NCI-H460 (cell line): ENCODE results near the gene OTOP2. TPM values are rescaled to one million over a fixed set of nuclear protein-coding genes. Genes with fewer than 3 reads are reported as not detected.
"Not testable (repeated sequence)": the region's sequence is repeated elsewhere in the genome, so short reads cannot be mapped to it uniquely, and the experiment has no call there.

ENCODE experiments used
- DNase-seq: peaks from one replicate; pipeline ENCODE4 v3.0.0-alpha.2; 2016; ENCODE audit warnings: low read depth; ENCODE audit errors: extremely low read depth
- total RNA-seq: library from RNA; depleted of rRNA; stranded (reverse); fragments of >200 nt; shearing (Covaris generic); gene quantifications from 2 replicates; pipeline ENCODE4 v1.2.3, GENCODE V29; 2014; rRNA removed

The OTOP2 gene
- total RNA-seq, 1 experiment from 2014 or later: not detected

DNA sequence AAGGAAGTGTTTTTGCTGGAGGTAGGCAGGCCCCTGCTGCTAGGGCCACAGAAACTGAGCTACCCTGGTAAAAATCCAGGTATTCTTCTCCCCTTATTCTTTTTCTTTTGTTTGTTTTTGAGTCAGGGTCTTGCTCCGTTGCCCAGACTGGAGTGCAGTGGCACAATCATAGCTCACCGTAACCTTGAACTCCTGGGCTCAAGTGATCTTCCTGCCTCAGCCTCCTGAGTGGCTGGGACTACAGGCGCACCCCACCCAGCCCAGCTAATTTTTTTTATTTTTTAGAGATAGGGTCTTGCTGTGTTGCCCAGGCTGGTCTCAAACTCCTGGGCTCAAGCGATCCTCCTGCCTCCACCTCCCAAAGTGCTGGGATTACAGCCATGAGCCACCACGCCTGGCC lies 45.4 kb downstream of the OTOP2 start:
- not testable (repeated sequence) for DNase-seq

DNA sequence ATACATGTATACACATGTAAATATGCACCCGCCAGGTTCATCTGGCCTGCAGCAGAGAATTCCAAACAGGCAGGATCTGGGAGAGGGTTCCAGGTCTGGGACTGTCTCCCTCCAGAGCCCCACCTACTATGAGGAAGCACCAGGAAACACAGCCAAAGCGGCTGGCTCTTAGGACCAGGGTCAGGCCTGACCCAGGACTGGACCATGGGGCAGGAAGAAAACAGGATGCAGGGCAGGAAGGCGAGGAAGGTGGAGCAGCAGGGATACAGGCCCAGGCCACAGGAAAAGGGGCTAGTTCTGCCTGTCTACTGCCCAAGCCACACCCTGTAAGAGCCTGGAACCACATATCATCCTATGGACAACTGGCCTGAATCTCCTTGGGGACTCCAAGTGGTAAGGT lies 46.3 kb downstream of the OTOP2 start:
- no peak for DNase-seq

- no peak for DNase-seq
Measured at GRCh38 chr17:74971069-74971841, 47.2 kb downstream of the OTOP2 start.

DNA sequence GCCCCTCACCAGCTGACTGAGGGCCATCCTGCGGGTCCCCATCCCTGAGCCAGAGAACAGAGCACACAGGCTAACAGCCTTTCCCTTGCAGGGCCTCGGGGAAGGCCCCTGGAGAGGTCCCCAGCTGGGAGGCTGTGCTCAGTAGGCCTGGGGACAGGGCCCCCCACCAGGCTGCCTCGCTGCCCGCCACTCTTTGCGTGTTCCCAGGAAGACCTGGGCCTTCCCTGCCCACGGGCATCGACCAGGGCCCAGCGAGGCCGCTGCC lies 47.7 kb downstream of the OTOP2 start:
- DNase-seq: no peak

DNA sequence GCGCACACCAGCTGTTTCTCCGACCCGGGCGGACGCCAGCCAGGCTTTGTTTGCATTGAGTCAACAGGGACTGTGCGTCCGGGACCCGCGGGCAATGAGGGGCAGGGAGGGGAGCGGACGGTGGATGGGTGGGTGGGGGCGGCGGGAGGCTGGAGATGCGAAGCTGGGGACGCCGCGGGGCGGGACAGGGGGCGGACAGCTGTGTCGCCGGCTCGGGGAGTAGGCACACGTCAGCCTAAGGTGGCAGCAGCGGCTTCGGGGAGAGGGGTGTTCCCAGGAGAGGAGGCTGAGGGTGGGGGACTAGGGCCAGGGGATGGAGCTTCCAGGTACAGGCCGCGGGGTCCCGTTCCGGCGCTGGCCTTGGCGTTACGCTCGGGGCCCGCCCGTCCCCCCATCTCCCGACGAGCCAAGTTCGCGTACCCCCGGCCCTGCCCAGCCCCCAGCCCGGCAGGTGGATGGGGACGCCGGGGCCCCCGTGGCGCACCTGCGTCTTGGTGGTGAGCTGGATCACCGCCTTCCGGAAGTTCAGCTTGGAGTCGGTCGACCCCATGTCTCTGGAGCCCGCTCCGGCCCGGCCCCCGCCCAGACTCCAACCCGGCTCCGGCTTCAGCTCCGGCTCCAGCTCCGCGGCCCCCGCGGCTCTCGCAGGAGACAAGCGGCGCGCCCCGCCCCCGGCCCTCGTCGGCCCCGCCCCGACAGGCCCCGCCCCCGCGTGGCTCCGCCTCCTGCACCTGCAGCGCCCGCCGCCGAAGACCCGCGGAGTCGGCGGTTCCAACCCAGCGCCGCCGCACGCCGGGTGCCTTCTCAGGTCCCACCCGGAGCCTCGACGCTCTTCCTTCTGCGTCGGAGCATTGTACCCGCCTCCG lies 48.3 kb downstream of the OTOP2 start, which contains the start of gene HID1:
HID1 (minus strand) TSS at position 653 of the 866 bp plus-strand sequence; CDS start at position 550, 103 bp downstream.
- no peak for DNase-seq

- DNase-seq: no peak
Measured at GRCh38 chr17:74972973-74973328, 48.9 kb downstream of the OTOP2 start.

- no peak for DNase-seq
Measured at GRCh38 chr17:74975943-74976342, 51.9 kb downstream of the OTOP2 start.

- no peak for DNase-seq
Measured at GRCh38 chr17:74977802-74978201, 53.7 kb downstream of the OTOP2 start.

GRCh38 chr17:74978240-74978639 lies 54.2 kb downstream of the OTOP2 start:
- no peak for DNase-seq

DNA sequence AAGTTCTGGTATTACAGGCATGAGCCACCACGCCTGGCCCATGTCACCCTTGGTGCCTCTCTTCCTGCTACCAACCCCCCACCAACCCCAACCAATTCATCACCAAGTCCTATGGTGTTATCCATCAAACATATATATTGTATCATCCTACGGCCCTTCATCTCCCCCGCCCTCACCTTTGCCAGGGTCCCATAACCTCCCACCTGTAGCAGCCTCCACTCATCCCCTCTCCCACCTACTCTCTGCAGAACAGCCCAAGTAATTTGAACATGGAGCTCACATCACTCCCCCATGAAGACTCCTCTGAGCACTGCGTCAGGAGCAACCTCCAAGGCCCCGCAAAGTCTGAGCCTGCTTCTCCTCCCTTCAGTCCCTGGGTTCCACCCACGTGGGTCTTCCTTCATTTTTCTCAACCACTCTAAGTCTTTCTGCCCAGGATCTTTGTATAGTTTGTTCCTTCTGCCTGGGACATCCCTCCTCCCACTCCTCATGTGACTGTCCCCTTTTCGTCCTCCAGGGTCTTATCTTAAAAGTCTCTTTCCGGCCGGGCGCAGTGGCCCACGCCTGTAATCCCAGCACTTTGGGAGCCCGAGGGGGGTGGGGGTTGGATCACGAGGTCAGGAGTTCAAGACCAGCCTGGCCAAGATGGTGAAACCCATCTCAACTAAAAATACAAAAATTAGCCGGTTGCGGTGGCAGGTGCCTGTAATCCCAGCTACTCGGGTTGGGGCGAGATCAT lies 55.5 kb downstream of the OTOP2 start:
- no peak for DNase-seq

DNA sequence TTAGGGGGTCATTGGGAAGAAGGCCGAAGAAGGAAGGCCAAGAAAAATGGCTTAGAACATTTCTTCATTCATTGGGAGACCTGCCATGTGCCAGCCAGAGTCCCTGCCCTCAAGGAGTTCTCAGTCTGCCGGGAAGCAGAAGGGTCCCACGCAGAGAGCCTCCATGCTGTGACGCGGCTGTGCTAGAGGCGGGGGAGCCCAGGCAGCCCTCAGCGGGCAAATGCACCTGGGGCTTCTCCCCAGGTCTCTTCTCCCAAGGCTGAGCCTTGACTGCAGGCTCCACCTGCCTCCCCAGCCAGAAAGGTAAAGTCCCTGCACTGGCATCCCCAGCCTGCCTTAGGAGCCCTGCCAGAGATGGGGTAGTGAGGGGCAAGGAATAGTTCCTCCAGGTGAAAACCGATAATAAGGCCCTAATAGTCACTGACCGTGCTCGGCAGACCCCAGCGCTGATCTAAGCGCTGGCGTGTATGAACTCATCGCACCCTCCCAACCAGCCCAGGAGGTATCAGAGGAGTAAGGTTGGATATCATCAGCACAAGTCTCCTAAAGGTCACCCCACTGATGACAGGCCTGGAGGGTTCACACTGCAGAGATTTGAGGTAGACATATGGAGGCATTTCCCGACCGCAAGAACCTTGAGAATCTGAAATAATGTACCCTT lies 57.4 kb downstream of the OTOP2 start:
- no peak for DNase-seq

GRCh38 chr17:74981979-74982662 lies 58.0 kb downstream of the OTOP2 start:
- DNase-seq: peak; percentile 44

- DNase-seq: not testable (repeated sequence)
Measured at GRCh38 chr17:74982663-74983313, 58.7 kb downstream of the OTOP2 start.

Other genes starting within 250 kb of the OTOP2 start
- gene CD300LF, start 211.3 kb upstream of the OTOP2 start, total RNA-seq: not detected in 2 replicates
- gene RAB37, start 187.0 kb upstream of the OTOP2 start, total RNA-seq: 0.12 and 0.17 TPM in 2 replicates
- 21.3 and 27.3 TPM in 2 replicates for gene NHERF1, start 175.6 kb upstream of the OTOP2 start, total RNA-seq
- gene NAT9, start 147.9 kb upstream of the OTOP2 start, total RNA-seq: 27.9 and 33.8 TPM in 2 replicates
- not detected in 2 replicates for gene GRIN2C, start 64.4 kb upstream of the OTOP2 start, total RNA-seq
- 35.0 and 36.9 TPM in 2 replicates for gene FDXR, start 51.3 kb upstream of the OTOP2 start, total RNA-seq
- gene FADS6, start 30.6 kb upstream of the OTOP2 start, total RNA-seq: not detected in 2 replicates
- gene USH1G, start 1.0 kb upstream of the OTOP2 start, total RNA-seq: not detected in 2 replicates
- not detected in 2 replicates for gene OTOP3, start 11.6 kb downstream of the OTOP2 start, total RNA-seq
- 5.0 and 8.2 TPM in 2 replicates for gene HID1, start 48.5 kb downstream of the OTOP2 start, total RNA-seq
- gene CDR2L, start 63.4 kb downstream of the OTOP2 start, total RNA-seq: 15.6 and 18.0 TPM in 2 replicates
- 87.5 and 91.5 TPM in 2 replicates for gene MRPL58, start 88.4 kb downstream of the OTOP2 start, total RNA-seq
- gene ATP5PD, start 122.7 kb downstream of the OTOP2 start, total RNA-seq: 272 and 301 TPM in 2 replicates
- 22.9 and 28.0 TPM in 2 replicates for gene KCTD2, start 123.0 kb downstream of the OTOP2 start, total RNA-seq
- 19.8 and 20.0 TPM in 2 replicates for gene SLC16A5, start 163.7 kb downstream of the OTOP2 start, total RNA-seq
- gene ARMC7, start 185.7 kb downstream of the OTOP2 start, total RNA-seq: 9.1 and 14.3 TPM in 2 replicates
- 107 and 114 TPM in 2 replicates for gene NT5C, start 207.5 kb downstream of the OTOP2 start, total RNA-seq
- 454 and 510 TPM in 2 replicates for gene JPT1, start 230.2 kb downstream of the OTOP2 start, total RNA-seq